Left cardiac atrium (tissue), 4 donors: ENCODE measurements around the gene JAM2. TPM values are rescaled to one million over a fixed set of nuclear protein-coding genes. Genes with fewer than 3 reads are reported as not detected.
A peak's percentile ranks its signal among the peaks of the same experiment; 100 is the strongest.
"Not testable (repeated sequence)": the region's sequence is repeated elsewhere in the genome, so short reads cannot be mapped to it uniquely, and the experiment has no call there.

ENCODE experiments used
- ATAC-seq, 2 donors: fragments of 200-7000 bp; cut with Tn5 transposase; one replicate each; pipeline ENCODE4 v1.9.1; 2020; ENCODE audit warnings: mild to moderate bottlenecking in 2 of 2, moderate library complexity in 2 of 2
- DNase-seq: peaks from one replicate; pipeline ENCODE4 v3.0.0-alpha.2; 2020
- intact Hi-C, 2 donors: fragments of 100-400 bp; cut with DNase I; formaldehyde crosslinking; loops; one replicate each; pipeline versions ENCODE4 v1.14.1 to v1.15.1; 2022 to 2023
- total RNA-seq, 2 donors: library from RNA; stranded (reverse); fragmentation: NEBNext Ultra II Directional; extraction: Animal tissue kit (Norgen Biotek cat#: 25700); gene quantifications; one replicate each; pipeline ENCODE4 v1.2.1, GENCODE V29; 2021
- donor health status: DM: no; HTN: yes; CAD: no.
- donor health status: DM: no; HTN: yes; CAD: no; lungs with severe emphysema.
- donor health status: DM: yes; HTN: yes; CAD: no.
- donor health status: Dilated cardiomyopathy.

JAM2 gene
- total RNA-seq, 2 donors from 2014 or later = 35.9 to 41.8 TPM

DNA sequence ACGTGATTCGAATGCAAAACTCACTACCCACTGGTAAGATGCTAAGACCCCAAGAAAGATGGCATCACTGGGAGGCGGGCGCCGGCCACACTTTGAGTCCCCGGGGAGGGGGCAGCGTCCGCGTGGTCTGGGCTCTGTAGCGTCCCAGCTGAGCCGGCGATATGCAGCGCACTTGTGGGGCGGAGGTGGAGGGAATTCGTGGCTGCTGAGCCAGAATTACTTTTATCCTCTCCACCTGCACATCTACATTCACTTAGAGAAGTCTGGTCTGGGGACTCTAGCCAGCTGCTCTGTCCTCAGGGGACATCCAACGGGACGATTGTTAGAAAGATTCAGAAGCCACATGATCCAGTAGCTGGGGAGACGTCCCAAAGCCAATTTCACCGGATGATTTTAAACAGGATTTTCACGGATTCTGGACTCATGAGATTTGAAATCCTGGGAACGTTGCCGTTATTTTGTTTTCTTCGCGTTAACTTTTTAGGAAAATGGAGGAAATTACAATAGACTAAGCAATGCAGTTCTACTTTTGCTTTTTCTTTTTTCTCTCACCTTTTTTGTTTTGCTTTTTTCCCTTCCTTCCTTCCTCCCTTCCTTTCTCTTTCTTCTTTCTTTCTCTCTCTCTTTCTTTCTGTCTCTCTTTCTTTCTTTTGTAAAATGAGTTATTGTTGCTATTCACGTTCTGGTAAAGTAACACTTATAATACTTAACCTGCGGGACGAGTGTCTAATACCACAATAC is 1.3 kb downstream of the JAM2 start:
- intact Hi-C loops = loop anchor here in 1 of 2 donors (5.0 to 10.0 kb wide), 2 partner anchors 33 to 64 kb away; partner anchors contain the start of gene MRPL39
- DNase-seq (peak; percentile 45), ATAC-seq (peak; percentile 64 to 75)

DNA sequence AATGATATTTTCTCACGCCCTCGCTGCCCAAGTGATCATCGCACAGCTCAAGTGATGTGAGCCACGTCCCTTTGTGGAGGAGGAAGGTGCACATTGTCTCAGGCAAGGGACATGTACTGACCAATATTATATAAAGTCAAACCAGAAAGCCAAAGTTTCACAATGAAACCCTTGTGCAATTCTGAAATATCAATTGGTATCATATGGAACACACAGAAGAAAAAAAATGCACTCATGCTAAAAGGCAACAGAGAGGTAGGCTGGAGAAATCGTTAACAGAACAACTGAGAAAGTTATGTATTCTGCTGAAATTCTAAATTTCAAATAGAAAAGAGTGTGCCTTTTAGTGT is 1.9 kb downstream of the JAM2 start:
- intact Hi-C loops = loop anchor here in 1 of 2 donors (5.0 to 10.0 kb wide), 2 partner anchors 34 to 64 kb away; partner anchors contain the start of gene MRPL39
- DNase-seq (no peak), ATAC-seq (no peak)

DNA sequence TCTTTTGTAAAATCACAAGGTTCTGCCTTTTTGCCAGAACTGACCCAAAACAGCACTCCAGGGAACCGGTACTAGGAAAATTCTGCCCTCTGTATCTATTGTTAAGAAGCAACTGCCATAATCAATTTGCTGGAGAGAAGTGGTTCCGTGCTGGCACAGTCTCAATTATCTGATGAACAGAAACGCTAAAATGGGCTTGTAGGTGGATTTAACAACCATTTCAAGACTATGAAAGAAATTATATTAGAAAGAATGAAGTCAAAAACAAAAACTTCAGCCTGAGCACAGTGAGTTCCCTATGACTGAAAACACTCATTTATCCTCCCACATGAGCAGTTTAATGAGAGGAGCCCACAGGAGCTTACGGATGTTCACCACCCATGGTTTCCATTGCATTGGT is 4.4 kb downstream of the JAM2 start:
- no peak for DNase-seq
- intact Hi-C loops = loop anchor here in 1 of 2 donors (5.0 to 10.0 kb wide), 2 partner anchors 36 to 61 kb away; partner anchors contain the start of gene MRPL39
- ATAC-seq = no peak

DNA sequence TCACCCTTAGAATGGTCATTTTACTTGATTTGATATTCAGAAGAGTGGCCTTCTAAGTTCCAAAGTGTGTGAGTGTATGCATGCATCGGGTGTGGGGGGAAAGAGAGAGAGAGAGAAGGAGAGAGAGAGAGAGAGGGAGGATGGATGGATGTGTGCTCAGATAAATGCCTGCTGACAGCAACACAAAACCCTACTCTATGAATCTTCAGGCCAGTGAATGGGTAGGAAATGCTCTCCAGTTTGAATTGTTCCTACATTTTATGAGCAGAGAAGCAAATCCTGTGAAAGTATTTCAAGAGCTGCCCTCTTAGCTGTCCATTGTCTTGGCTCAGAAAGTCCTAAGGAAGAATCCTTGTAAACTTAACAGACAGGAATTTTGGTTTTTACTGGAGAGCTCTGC is 7.4 kb downstream of the JAM2 start:
- intact Hi-C loops = loop anchor here in 1 of 2 donors (10.0 kb wide), 1 partner anchor 58 kb away; no protein-coding TSS in a partner anchor
- ATAC-seq = no peak
- DNase-seq = no peak

GRCh38 chr21:25647647-25648046 is 8.6 kb downstream of the JAM2 start:
- intact Hi-C loops = loop anchor here in 1 of 2 donors (10.0 kb wide), 1 partner anchor 57 kb away; no protein-coding TSS in a partner anchor
- ATAC-seq = no peak
- DNase-seq = no peak

DNA sequence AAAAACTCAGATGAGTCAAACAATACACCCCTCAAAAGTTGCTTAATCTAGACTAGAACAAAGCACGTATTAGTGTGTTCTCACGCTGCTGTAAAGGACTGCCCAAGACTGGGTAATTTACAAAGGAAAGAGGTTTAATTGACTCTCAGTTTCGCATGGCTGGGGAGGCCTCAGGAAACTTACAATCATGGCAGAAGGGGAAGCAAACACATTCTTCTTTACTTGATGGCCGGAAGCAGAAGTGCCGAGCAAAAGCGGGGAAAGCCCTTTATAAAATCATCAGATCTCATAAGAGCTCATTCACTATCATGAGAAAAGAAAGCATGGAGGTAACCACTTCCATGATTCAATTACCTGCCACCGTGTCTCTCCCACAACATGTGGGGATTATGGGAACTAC is 10.1 kb downstream of the JAM2 start:
- ATAC-seq (no peak), DNase-seq (no peak)
- intact Hi-C loops = loop anchor here in 1 of 2 donors (10.0 kb wide), 1 partner anchor 56 kb away; no protein-coding TSS in a partner anchor

DNA sequence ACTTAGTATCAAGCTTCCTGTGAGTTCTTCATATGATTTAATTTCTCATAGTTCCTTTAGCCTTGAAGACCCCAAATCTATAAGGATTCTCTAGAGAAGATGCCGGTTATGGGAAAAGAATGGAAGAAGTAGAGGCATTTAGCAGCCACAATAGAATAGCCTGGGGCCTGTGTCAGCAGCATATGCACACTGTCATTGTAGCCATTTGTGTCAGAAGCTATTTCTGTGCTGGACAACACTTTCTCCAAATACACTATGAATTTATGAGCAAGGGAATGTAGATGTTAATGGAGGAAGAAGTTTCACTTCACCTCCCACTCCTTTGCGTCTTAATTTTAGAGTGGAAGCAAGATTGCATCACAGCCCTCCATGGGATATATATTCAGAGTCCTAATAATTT is 17.4 kb downstream of the JAM2 start:
- DNase-seq = no peak
- intact Hi-C loops = no loop called here
- no peak for ATAC-seq

- intact Hi-C loops = no loop called here
Observed at GRCh38 chr21:25657140-25657539, 18.1 kb downstream of the JAM2 start.

GRCh38 chr21:25658427-25659035 is 19.5 kb downstream of the JAM2 start:
- ATAC-seq = no peak
- intact Hi-C loops = no loop called here
- DNase-seq = no peak

More at GRCh38 chr21:25657140-25657539, 18.1 kb downstream of the JAM2 start:
- ATAC-seq = no peak
- no peak for DNase-seq

DNA sequence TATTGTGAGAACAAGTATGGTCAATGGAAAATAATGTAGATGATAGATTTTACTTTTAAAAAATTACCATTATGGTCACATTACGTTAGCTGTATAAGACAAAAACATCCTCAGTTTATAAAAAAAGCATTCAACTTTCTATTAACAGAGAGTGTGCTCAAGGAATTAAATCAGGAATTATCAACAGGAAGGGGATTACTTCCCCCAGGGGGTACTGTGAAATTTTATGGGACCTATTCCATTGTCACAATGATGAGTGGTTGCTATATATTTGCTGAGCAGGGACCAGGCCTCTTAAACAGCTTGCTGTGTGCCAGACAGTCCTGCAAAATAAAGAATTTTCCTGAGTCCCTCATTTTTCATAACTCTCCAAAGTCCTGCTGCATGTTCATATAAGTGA is 21.2 kb downstream of the JAM2 start:
- intact Hi-C loops = no loop called here
- ATAC-seq = no peak
- DNase-seq = no peak

GRCh38 chr21:25664491-25664931 is 25.5 kb downstream of the JAM2 start:
- ATAC-seq = peak; percentile 57 to 67
- intact Hi-C loops = no loop called here
- DNase-seq = no peak

GRCh38 chr21:25670726-25671125 is 31.7 kb downstream of the JAM2 start:
- intact Hi-C loops = no loop called here
- ATAC-seq = peak; percentile 44 to 56
- DNase-seq = no peak

GRCh38 chr21:25676451-25676850 is 37.4 kb downstream of the JAM2 start:
- no peak for ATAC-seq
- intact Hi-C loops = no loop called here

GRCh38 chr21:25682382-25682781 is 43.3 kb downstream of the JAM2 start:
- intact Hi-C loops = no loop called here
- DNase-seq = no peak
- no peak for ATAC-seq

More at GRCh38 chr21:25676451-25676850, 37.4 kb downstream of the JAM2 start:
- DNase-seq = no peak

DNA sequence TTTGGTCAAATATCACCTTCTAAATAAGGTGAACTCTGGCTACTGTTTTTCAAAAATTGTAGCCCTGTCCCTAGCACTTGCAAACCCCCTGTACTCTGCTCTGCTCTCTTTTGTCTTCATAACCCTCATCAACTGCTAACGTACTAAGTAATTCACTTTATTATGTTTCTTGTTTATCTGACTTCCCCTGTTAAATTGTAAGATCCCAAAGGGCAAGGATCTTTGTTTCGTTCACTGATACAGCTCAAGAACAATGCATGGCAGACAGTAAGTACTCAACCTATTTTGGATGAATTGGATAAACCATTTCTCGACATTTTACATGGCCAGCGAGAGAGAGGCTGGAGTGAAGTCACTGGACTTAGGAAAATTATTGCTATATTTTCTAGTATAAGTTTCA is 48.7 kb downstream of the JAM2 start:
- intact Hi-C loops = no loop called here
- no peak for DNase-seq
- no peak for ATAC-seq

GRCh38 chr21:25688275-25689155 is 49.5 kb downstream of the JAM2 start:
- DNase-seq (no peak), ATAC-seq (peak in 1 of 2 donors; percentile 39)
- intact Hi-C loops = no loop called here

DNA sequence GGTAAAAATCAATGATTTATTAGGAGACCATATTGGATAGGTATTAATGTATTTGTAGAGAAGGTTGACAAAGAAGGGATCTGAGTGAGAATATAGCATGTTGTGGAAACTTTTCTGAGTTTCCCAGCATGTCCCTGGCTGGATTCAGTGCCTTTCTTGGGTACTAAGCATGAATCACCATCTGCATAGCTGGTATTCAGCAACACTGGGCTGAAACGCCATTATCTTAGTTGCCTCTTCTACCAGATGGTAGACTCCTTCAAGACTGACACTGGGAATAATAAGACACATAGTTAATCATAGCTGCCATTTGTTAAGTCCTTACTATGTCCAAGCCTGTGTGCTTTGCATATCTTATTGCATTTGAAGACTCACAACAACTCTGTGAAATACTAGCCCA is 50.2 kb downstream of the JAM2 start:
- DNase-seq (no peak), ATAC-seq (no peak)
- intact Hi-C loops = no loop called here

DNA sequence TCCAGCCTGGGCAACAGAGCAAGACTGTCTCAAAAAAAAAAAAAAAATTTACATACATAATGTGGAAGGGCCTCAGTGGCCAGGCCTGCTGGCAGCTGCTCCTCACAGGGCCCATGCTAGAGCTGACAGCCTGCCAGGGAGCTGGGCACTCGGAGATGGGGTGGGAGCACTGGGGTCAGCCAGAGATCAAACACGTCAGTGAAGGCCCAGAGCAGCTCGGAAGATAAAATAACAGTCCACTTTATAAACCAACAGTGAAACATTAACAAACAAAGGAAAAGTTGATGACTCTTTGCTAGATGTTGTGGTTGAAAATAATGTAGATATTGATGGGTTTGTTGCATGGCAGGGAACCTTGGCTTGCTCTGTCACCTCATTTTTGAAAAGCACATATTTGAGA is 52.9 kb downstream of the JAM2 start:
- ATAC-seq (peak in 1 of 2 donors; percentile 74), DNase-seq (peak; percentile 39)
- intact Hi-C loops = no loop called here

DNA sequence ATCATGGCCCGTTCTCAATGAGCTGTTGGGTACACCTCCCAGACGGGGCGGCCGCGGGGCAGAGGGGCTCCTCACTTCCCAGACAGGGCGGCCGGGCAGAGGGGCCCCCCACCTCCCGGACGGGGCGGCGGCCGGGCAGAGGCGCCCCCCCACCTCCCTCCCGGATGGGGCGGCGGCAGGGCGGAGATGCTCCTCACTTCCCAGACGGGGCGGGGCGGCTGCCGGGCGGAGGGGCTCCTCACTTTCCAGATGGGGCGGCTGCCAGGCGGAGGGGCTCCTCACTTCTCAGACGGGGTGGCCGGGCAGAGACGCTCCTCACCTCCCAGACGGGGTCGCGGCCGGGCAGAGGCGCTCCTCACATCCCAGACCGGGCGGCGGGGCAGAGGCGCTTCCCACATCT is 56.4 kb downstream of the JAM2 start:
- ATAC-seq, intact Hi-C loops, DNase-seq: not testable (repeated sequence)
